ENCODE measurements around the gene ANKRD53.

Gene ANKRD53

GRCh38 chr2:70949086-70949485, 29.3 kb upstream of the ANKRD53 start:
- Histone ChIP-seq H3K27me3 (ENCODE audit: insufficient read depth, poor library complexity, severe bottlenecking) (peaks cover 17% of the 10 kb centered on the region), H3K36me3 (ENCODE audit: low read depth) (no peaks in the 10 kb centered on the region), H3K4me1 (ENCODE audit: insufficient read depth, poor library complexity, severe bottlenecking) (no peaks in the 10 kb centered on the region), H3K4me3 (ENCODE audit: severe bottlenecking) (no peak overlapping the region), H3K27ac (ENCODE audit: poor library complexity, severe bottlenecking) (no peak overlapping the region), H3K9me3 (ENCODE audit: severe bottlenecking) (no peaks in the 10 kb centered on the region)
- ATAC-seq (ENCODE audit: low read depth), result no peak
- DNase-seq (ENCODE audit: low spot score), result no peak
- TF ChIP-seq, protein P1, sequence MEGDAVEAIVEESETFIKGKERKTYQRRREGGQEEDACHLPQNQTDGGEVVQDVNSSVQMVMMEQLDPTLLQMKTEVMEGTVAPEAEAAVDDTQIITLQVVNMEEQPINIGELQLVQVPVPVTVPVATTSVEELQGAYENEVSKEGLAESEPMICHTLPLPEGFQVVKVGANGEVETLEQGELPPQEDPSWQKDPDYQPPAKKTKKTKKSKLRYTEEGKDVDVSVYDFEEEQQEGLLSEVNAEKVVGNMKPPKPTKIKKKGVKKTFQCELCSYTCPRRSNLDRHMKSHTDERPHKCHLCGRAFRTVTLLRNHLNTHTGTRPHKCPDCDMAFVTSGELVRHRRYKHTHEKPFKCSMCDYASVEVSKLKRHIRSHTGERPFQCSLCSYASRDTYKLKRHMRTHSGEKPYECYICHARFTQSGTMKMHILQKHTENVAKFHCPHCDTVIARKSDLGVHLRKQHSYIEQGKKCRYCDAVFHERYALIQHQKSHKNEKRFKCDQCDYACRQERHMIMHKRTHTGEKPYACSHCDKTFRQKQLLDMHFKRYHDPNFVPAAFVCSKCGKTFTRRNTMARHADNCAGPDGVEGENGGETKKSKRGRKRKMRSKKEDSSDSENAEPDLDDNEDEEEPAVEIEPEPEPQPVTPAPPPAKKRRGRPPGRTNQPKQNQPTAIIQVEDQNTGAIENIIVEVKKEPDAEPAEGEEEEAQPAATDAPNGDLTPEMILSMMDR (IDR thresholded peaks at IDR 0.05; ENCODE audit: poor library complexity, severe bottlenecking), result no peak

DNA sequence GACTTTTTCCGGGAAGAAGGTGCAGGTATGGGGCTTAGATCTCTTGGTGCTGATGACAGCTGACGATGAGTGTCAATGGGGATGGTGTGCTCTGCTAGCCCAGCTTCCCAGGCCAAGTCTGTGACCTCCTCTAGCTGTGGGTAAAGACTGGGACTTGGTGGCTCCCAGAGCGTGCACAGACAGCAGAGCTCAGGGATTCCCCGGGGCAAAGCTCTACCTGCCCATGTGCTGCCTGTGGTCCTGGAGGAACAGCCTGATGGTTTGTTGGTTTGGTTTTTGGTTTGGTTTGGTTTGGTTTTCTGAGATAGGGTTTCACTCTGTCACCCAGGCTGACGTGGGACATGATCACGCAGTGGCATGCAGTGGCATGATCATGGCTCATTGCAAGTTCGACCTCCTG, 23.5 kb upstream of the ANKRD53 start:
- H3K27me3 ChIP-seq (ENCODE audit: insufficient read depth, poor library complexity, severe bottlenecking), result peaks cover 39% of the 10 kb centered on the region
- DNase-seq (ENCODE audit: low spot score) (no peak), ATAC-seq (ENCODE audit: low read depth) (no peak)
- no peaks in the 10 kb centered on the region for H3K9me3 ChIP-seq (ENCODE audit: severe bottlenecking)
- TF ChIP-seq, protein P1 (IDR thresholded peaks at IDR 0.05; ENCODE audit: poor library complexity, severe bottlenecking), result no peak
- H3K4me1 ChIP-seq (ENCODE audit: insufficient read depth, poor library complexity, severe bottlenecking), result no peaks in the 10 kb centered on the region
- no peaks in the 10 kb centered on the region for H3K36me3 ChIP-seq (ENCODE audit: low read depth)
- no peak overlapping the region for H3K4me3 ChIP-seq (ENCODE audit: severe bottlenecking)
- H3K27ac ChIP-seq (ENCODE audit: poor library complexity, severe bottlenecking), result no peak overlapping the region

DNA sequence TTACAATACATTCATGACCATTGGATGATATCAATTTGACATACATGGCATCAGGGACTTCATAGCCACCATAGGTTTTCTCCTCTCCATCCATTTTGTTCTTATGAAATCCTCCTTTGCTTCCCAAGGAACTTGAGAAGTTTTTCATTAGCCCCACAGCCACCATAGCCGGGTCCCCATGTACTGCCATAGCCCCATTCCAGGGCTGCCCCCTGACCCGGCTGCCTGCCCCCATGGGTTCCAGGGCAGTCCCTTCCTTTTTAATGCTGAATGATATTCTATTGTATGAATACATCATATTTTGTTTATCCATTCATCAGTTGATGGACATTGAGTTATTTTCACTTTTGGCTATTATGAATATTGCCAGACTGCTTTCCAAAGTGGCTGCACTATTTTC, 22.3 kb upstream of the ANKRD53 start:
- H3K27me3 ChIP-seq (ENCODE audit: insufficient read depth, poor library complexity, severe bottlenecking), result peaks cover 39% of the 10 kb centered on the region
- no peaks in the 10 kb centered on the region for H3K36me3 ChIP-seq (ENCODE audit: low read depth)
- no peak overlapping the region for H3K4me3 ChIP-seq (ENCODE audit: severe bottlenecking)
- H3K9me3 ChIP-seq (ENCODE audit: severe bottlenecking), result no peaks in the 10 kb centered on the region
- DNase-seq (ENCODE audit: low spot score) (no peak), ATAC-seq (ENCODE audit: low read depth) (no peak)
- TF ChIP-seq, protein P1 (IDR thresholded peaks at IDR 0.05; ENCODE audit: poor library complexity, severe bottlenecking), result no peak
- H3K4me1 ChIP-seq (ENCODE audit: insufficient read depth, poor library complexity, severe bottlenecking), result no peaks in the 10 kb centered on the region
- H3K27ac ChIP-seq (ENCODE audit: poor library complexity, severe bottlenecking), result no peak overlapping the region

- peaks cover 35% of the 10 kb centered on the region for H3K27me3 ChIP-seq (ENCODE audit: insufficient read depth, poor library complexity, severe bottlenecking)
- no peak overlapping the region for H3K27ac ChIP-seq (ENCODE audit: poor library complexity, severe bottlenecking)
- DNase-seq (ENCODE audit: low spot score), result no peak
- TF ChIP-seq, protein P1 (IDR thresholded peaks at IDR 0.05; ENCODE audit: poor library complexity, severe bottlenecking), result no peak
- no peaks in the 10 kb centered on the region for H3K9me3 ChIP-seq (ENCODE audit: severe bottlenecking)
- ATAC-seq (ENCODE audit: low read depth), result no peak
- no peaks in the 10 kb centered on the region for H3K4me1 ChIP-seq (ENCODE audit: insufficient read depth, poor library complexity, severe bottlenecking)
- no peaks in the 10 kb centered on the region for H3K36me3 ChIP-seq (ENCODE audit: low read depth)
- H3K4me3 ChIP-seq (ENCODE audit: severe bottlenecking), result no peak overlapping the region
These were observed 20.6 kb upstream of the ANKRD53 start for GRCh38 chr2:70957798-70958197.

- no peaks in the 10 kb centered on the region for H3K36me3 ChIP-seq (ENCODE audit: low read depth)
- TF ChIP-seq, protein P1 (IDR thresholded peaks at IDR 0.05; ENCODE audit: poor library complexity, severe bottlenecking), result no peak
- peaks cover 26% of the 10 kb centered on the region for H3K27me3 ChIP-seq (ENCODE audit: insufficient read depth, poor library complexity, severe bottlenecking)
- DNase-seq (ENCODE audit: low spot score) (no peak), ATAC-seq (ENCODE audit: low read depth) (no peak)
- no peak overlapping the region for H3K27ac ChIP-seq (ENCODE audit: poor library complexity, severe bottlenecking)
- no peaks in the 10 kb centered on the region for H3K4me1 ChIP-seq (ENCODE audit: insufficient read depth, poor library complexity, severe bottlenecking)
- no peaks in the 10 kb centered on the region for H3K9me3 ChIP-seq (ENCODE audit: severe bottlenecking)
- no peak overlapping the region for H3K4me3 ChIP-seq (ENCODE audit: severe bottlenecking)
These were observed 19.7 kb upstream of the ANKRD53 start for GRCh38 chr2:70958759-70959158.
